IPS-11a (cell line): Measurements from ENCODE around the gene SYP.
A peak's percentile ranks its signal among the peaks of the same experiment; 100 is the strongest.
"Not testable (repeated sequence)": the region's sequence is repeated elsewhere in the genome, so short reads cannot be mapped to it uniquely, and the experiment has no call there.

Source experiments
- H3K4me3 ChIP-seq: one replicate; pipeline ENCODE4 v1.5.1; 2013; ENCODE audit warnings: low read depth, low read length, control low read depth

SYP gene

GRCh38 chrX:49171752-49172279, 28.2 kb downstream of the SYP start, which contains the start of gene PLP2:
Gene PLP2 (plus strand): TSS chrX:49171898. CDS start chrX:49172001, 103 bp downstream.
- peak within 1 kb of the TSS; percentile 43 for H3K4me3 ChIP-seq

- no peak overlapping the region for H3K4me3 ChIP-seq
Measured at GRCh38 chrX:49167740-49168108, 32.3 kb downstream of the SYP start.

- peak overlapping the region; percentile 4 for H3K4me3 ChIP-seq
Measured at GRCh38 chrX:49166914-49167739, 32.9 kb downstream of the SYP start.

GRCh38 chrX:49165901-49166881, 33.8 kb downstream of the SYP start:
- H3K4me3 ChIP-seq = peak overlapping the region; percentile 4

GRCh38 chrX:49164589-49165360, 35.2 kb downstream of the SYP start:
- H3K4me3 ChIP-seq = no peak overlapping the region

GRCh38 chrX:49163555-49164419, 36.2 kb downstream of the SYP start:
- peak overlapping the region; percentile 37 for H3K4me3 ChIP-seq

GRCh38 chrX:49162620-49163019, 37.4 kb downstream of the SYP start, which contains the start of gene MAGIX:
Gene MAGIX (plus strand): TSS chrX:49162758. CDS start chrX:49162890, 132 bp downstream.
- peak within 1 kb of the TSS; percentile 37 for H3K4me3 ChIP-seq

GRCh38 chrX:49161632-49162031, 38.4 kb downstream of the SYP start:
- H3K4me3 ChIP-seq = no peak overlapping the region

GRCh38 chrX:49160908-49161307, 39.1 kb downstream of the SYP start:
- no peak overlapping the region for H3K4me3 ChIP-seq

- no peak overlapping the region for H3K4me3 ChIP-seq
Measured at GRCh38 chrX:49157194-49157593, 42.8 kb downstream of the SYP start.

- peak overlapping the region; percentile 47 for H3K4me3 ChIP-seq
Measured at GRCh38 chrX:49155900-49156837, 43.8 kb downstream of the SYP start.

- peak overlapping the region; percentile 18 for H3K4me3 ChIP-seq
Measured at GRCh38 chrX:49155243-49155899, 44.6 kb downstream of the SYP start.

GRCh38 chrX:49153467-49153866, 46.5 kb downstream of the SYP start:
- H3K4me3 ChIP-seq = no peak overlapping the region

- H3K4me3 ChIP-seq = not testable (repeated sequence)
Measured at GRCh38 chrX:49149291-49149690, 50.7 kb downstream of the SYP start.

GRCh38 chrX:49148390-49149100, 51.4 kb downstream of the SYP start:
- not testable (repeated sequence) for H3K4me3 ChIP-seq

- no peak overlapping the region for H3K4me3 ChIP-seq
Measured at GRCh38 chrX:49147936-49148335, 52.1 kb downstream of the SYP start.

GRCh38 chrX:49147282-49147681, 52.7 kb downstream of the SYP start:
- H3K4me3 ChIP-seq = no peak overlapping the region
